Astrocyte (in vitro differentiated cells and primary cell): ENCODE measurements around the gene MESP2. TPM values are rescaled to one million over a fixed set of nuclear protein-coding genes. Genes with fewer than 3 reads are reported as not detected.

Experiments
- DNase-seq: peaks from one replicate; pipeline ENCODE4 v3.0.0-alpha.2; 2010; ENCODE audit warnings: low read depth
- FAIRE-seq: peaks from 2 replicates; lab custom pipeline; 2011; peaks lifted over from hg19 to GRCh38; lab: Jason Lieb, UNC
- H2AFZ ChIP-seq: 2 replicates; pipeline ENCODE4 v1.6.0; 2012; ENCODE audit warnings: low read depth, low read length, inconsistent platforms
- H3K27ac ChIP-seq: 2 replicates; pipeline ENCODE4 v1.5.1; 2011; ENCODE audit warnings: low read depth, low read length, inconsistent platforms
- H3K27me3 ChIP-seq: 2 replicates; pipeline ENCODE4 v1.6.0; 2011; ENCODE audit warnings: low read length, inconsistent platforms; ENCODE audit not compliant: insufficient read depth
- H3K36me3 ChIP-seq: 2 replicates; pipeline ENCODE4 v1.5.1; 2011; ENCODE audit warnings: low read length, inconsistent platforms; ENCODE audit not compliant: insufficient read depth
- H3K4me1 ChIP-seq: 2 replicates; pipeline ENCODE4 v1.5.1; 2011; ENCODE audit warnings: low read length, inconsistent platforms; ENCODE audit not compliant: insufficient read depth
- H3K4me2 ChIP-seq: 2 replicates; pipeline ENCODE4 v1.6.0; 2012; ENCODE audit warnings: low read length, inconsistent platforms
- H3K4me3 ChIP-seq: 2 replicates; pipeline ENCODE4 v1.5.1; 2011; ENCODE audit warnings: low read depth, mild to moderate bottlenecking, low read length, inconsistent platforms; ENCODE audit not compliant: insufficient read depth
- H3K79me2 ChIP-seq: 2 replicates; pipeline ENCODE4 v1.6.0; 2012; ENCODE audit warnings: mild to moderate bottlenecking, low read length, inconsistent platforms; ENCODE audit not compliant: insufficient read depth
- H3K9ac ChIP-seq: 2 replicates; pipeline ENCODE4 v1.6.0; 2012; ENCODE audit warnings: mild to moderate bottlenecking, low read length, inconsistent platforms
- H3K9me3 ChIP-seq: 2 replicates; pipeline ENCODE4 v1.5.1; 2012; ENCODE audit warnings: low read depth, mild to moderate bottlenecking, low read length, inconsistent platforms; ENCODE audit not compliant: insufficient read depth
- H4K20me1 ChIP-seq: 2 replicates; pipeline ENCODE4 v1.6.0; 2012; ENCODE audit warnings: low read length, inconsistent platforms; ENCODE audit not compliant: insufficient read depth
- H3K27ac Mint-ChIP-seq: one replicate; pipeline ENCODE4 v1.8.0; 2021; ENCODE audit warnings: mild to moderate bottlenecking, mixed read lengths; ENCODE audit not compliant: unreplicated experiment
- H3K27me3 Mint-ChIP-seq: one replicate; pipeline ENCODE4 v1.8.0; 2021; ENCODE audit warnings: low read depth, mixed read lengths; ENCODE audit not compliant: unreplicated experiment
- H3K36me3 Mint-ChIP-seq: one replicate; pipeline ENCODE4 v1.8.0; 2021; ENCODE audit warnings: low read depth, mixed read lengths; ENCODE audit not compliant: unreplicated experiment
- H3K4me1 Mint-ChIP-seq: one replicate; pipeline ENCODE4 v1.8.0; 2021; ENCODE audit warnings: low read depth, mixed read lengths; ENCODE audit not compliant: unreplicated experiment
- H3K4me3 Mint-ChIP-seq: one replicate; pipeline ENCODE4 v1.8.0; 2021; ENCODE audit warnings: mild to moderate bottlenecking, moderate library complexity, mixed read lengths; ENCODE audit not compliant: unreplicated experiment
- H3K9me3 Mint-ChIP-seq: one replicate; pipeline ENCODE4 v1.8.0; 2021; ENCODE audit warnings: mild to moderate bottlenecking, mixed read lengths; ENCODE audit not compliant: unreplicated experiment
- CTCF ChIP-seq: IDR thresholded peaks from 2 replicates; pipeline ENCODE4 v1.5.1; 2011; ENCODE audit warnings: low read depth, mild to moderate bottlenecking, inconsistent platforms, low read length, moderate library complexity; ENCODE audit not compliant: insufficient read depth
- EZH2 ChIP-seq: IDR thresholded peaks from 2 replicates; pipeline ENCODE4 v1.6.1; 2012; ENCODE audit warnings: mild to moderate bottlenecking, low read length, inconsistent platforms; ENCODE audit not compliant: insufficient read depth
- total RNA-seq: library from RNA; stranded (reverse); gene quantifications from 2 replicates; pipeline ENCODE4 v1.2.1, GENCODE V29; 2021

MESP2 gene
- total RNA-seq, 1 donor from 2014 or later = not detected

- FAIRE-seq (no peak), DNase-seq (no peak)
- Mint-ChIP-seq H3K4me3 (no peak overlapping the region), H3K4me1 (peaks cover 2% of the 10 kb centered on the region), H3K36me3 (no peaks in the 10 kb centered on the region), H3K9me3 (no peaks in the 10 kb centered on the region), H3K27me3 (peaks cover 17% of the 10 kb centered on the region), H3K27ac (no peak overlapping the region)
- Histone ChIP-seq H3K36me3 (no peaks in the 10 kb centered on the region), H2AFZ (no peak overlapping the region), H3K9me3 (no peaks in the 10 kb centered on the region), H3K4me3 (no peak overlapping the region), H3K79me2 (no peaks in the 10 kb centered on the region), H3K27me3 (no peaks in the 10 kb centered on the region), H4K20me1 (no peaks in the 10 kb centered on the region), H3K27ac (no peak overlapping the region), H3K9ac (no peak overlapping the region), H3K4me1 (peaks cover 6% of the 10 kb centered on the region), H3K4me2 (no peak overlapping the region)
- TF ChIP-seq CTCF = no peak
- TF ChIP-seq EZH2 = no peak
Observed at GRCh38 chr15:89766357-89767311, 9.5 kb upstream of the MESP2 start.

- FAIRE-seq (no peak), DNase-seq (no peak)
- Mint-ChIP-seq H3K27ac (no peak overlapping the region), H3K4me3 (no peak overlapping the region), H3K9me3 (no peaks in the 10 kb centered on the region), H3K4me1 (peaks cover 2% of the 10 kb centered on the region), H3K36me3 (no peaks in the 10 kb centered on the region), H3K27me3 (peaks cover 17% of the 10 kb centered on the region)
- Histone ChIP-seq H3K27ac (no peak overlapping the region), H3K9me3 (no peaks in the 10 kb centered on the region), H3K9ac (no peak overlapping the region), H4K20me1 (no peaks in the 10 kb centered on the region), H3K27me3 (no peaks in the 10 kb centered on the region), H3K4me3 (no peak overlapping the region), H3K4me2 (no peak overlapping the region), H3K79me2 (no peaks in the 10 kb centered on the region), H3K36me3 (no peaks in the 10 kb centered on the region), H2AFZ (no peak overlapping the region), H3K4me1 (peaks cover 6% of the 10 kb centered on the region)
- TF ChIP-seq CTCF (no peak), EZH2 (no peak)
Observed at GRCh38 chr15:89767411-89767915, 8.7 kb upstream of the MESP2 start.
